GM12878 (cell line): ENCODE measurements around the gene METRN. TPM values are rescaled to one million over a fixed set of nuclear protein-coding genes. Genes with fewer than 3 reads are reported as not detected.

ENCODE experiments used
- ATAC-seq: fragments of 200-7000 bp; cut with Tn5 transposase; 3 replicates; pipeline ENCODE4 v1.9.1; 2020; ENCODE audit warnings: mild to moderate bottlenecking, moderate library complexity
- BruUV-seq: library from RNA; stranded (reverse); fragments of 400-500 nt; replicated peaks from 2 replicates; lab custom pipeline; 2021; lab: Mats Ljungman, UMichigan
- CTCF ChIA-PET: fragments of 300-600 bp; sonication (Branson Sonifier 250); formaldehyde crosslinking; extraction: SDS; loops from one replicate; lab custom pipeline; 2021; ENCODE audit warnings: inconsistent platforms; lab: Yijun Ruan, JAX
- POLR2A ChIA-PET: fragments of 350-600 bp; formaldehyde crosslinking; extraction: SDS; loops from one replicate; lab custom pipeline; 2021; ENCODE audit warnings: inconsistent platforms; lab: Charles Lee
- RAD21 ChIA-PET: fragments of 300-600 bp; sonication (Branson Sonifier 250); formaldehyde crosslinking; loops from one replicate; lab custom pipeline; 2023; ENCODE audit warnings: antibody characterized with exemption; ENCODE audit not compliant: unreplicated experiment; lab: Charles Lee
- SMC1A ChIA-PET: fragments of 300-600 bp; sonication (Branson Sonifier 250); formaldehyde crosslinking; loops from one replicate; lab custom pipeline; 2023; ENCODE audit not compliant: unreplicated experiment, uncharacterized antibody; lab: Charles Lee
- DNase-seq: peaks from one replicate; pipeline ENCODE4 v3.0.0-alpha.2; 2011; ENCODE audit warnings: low read depth, low spot score
- FAIRE-seq: peaks from 3 replicates; lab custom pipeline; 2011; peaks lifted over from hg19 to GRCh38; lab: Jason Lieb, UNC
- H2AFZ ChIP-seq: 2 replicates; pipeline ENCODE4 v1.6.0; 2011; ENCODE audit warnings: low read depth, low read length, control low read depth; ENCODE audit not compliant: control insufficient read depth
- H3K27ac ChIP-seq: 2 replicates; pipeline ENCODE4 v1.5.1; 2011; ENCODE audit warnings: control low read depth; ENCODE audit not compliant: control insufficient read depth, insufficient read depth
- H3K27me3 ChIP-seq, 2 experiments: replicated peaks in 1 of 2; 2 replicates each; pipeline versions ENCODE4 v1.6.0 to v1.6.1; 2011; ENCODE audit warnings: low read length in 1 of 2; ENCODE audit not compliant: control insufficient read depth in 2 of 2, insufficient read depth in 2 of 2
- H3K36me3 ChIP-seq, 2 experiments: 2 replicates each; pipeline ENCODE4 v1.5.1; 2011; ENCODE audit warnings: low read length in 1 of 2; ENCODE audit not compliant: control insufficient read depth in 2 of 2, insufficient read depth in 2 of 2
- H3K4me1 ChIP-seq: 2 replicates; pipeline ENCODE4 v1.6.1; 2011; ENCODE audit warnings: mild to moderate bottlenecking, low read length, moderate library complexity, mixed read lengths; ENCODE audit not compliant: control insufficient read depth, insufficient read depth
- H3K4me2 ChIP-seq: 2 replicates; pipeline ENCODE4 v1.6.0; 2011; ENCODE audit warnings: control low read depth; ENCODE audit not compliant: control insufficient read depth, insufficient read depth
- H3K4me3 ChIP-seq: fragments of 200-600 bp; sonication (generic); 2 replicates; pipeline ENCODE4 v1.5.1; 2016
- H3K79me2 ChIP-seq: 2 replicates; pipeline ENCODE4 v1.6.0; 2011; ENCODE audit warnings: low read length; ENCODE audit not compliant: control insufficient read depth, insufficient read depth
- H3K9ac ChIP-seq: 2 replicates; pipeline ENCODE4 v1.8.0; 2011; ENCODE audit warnings: low read length, control low read depth, mixed read lengths; ENCODE audit not compliant: control insufficient read depth, insufficient read depth
- H3K9me3 ChIP-seq: replicated peaks from 3 replicates; pipeline ENCODE4 v1.5.1; 2011; ENCODE audit warnings: mild to moderate bottlenecking, low read length; ENCODE audit not compliant: control insufficient read depth, insufficient read depth
- H4K20me1 ChIP-seq: 2 replicates; pipeline ENCODE4 v1.6.0; 2011; ENCODE audit not compliant: control insufficient read depth, insufficient read depth
- ATF7 ChIP-seq: fragments of 450-650 bp; IDR thresholded peaks from 2 replicates; pipeline ENCODE4 v1.6.1; 2016; ENCODE audit warnings: low read depth, mild to moderate bottlenecking
- DPF2 ChIP-seq: fragments of 450-650 bp; IDR thresholded peaks from 2 replicates; pipeline ENCODE4 v1.6.1; 2017; ENCODE audit warnings: mild to moderate bottlenecking
- ETV6 ChIP-seq, 2 experiments: fragments of 450-650 bp in 1 of 2; IDR thresholded peaks in 1 of 2; conservative IDR thresholded peaks in 1 of 2; 2 replicates each; pipeline ENCODE4 v1.6.1; 2014; ENCODE audit warnings: antibody characterized with exemption in 1 of 2, borderline replicate concordance in 1 of 2, low read depth in 1 of 2, mild to moderate bottlenecking in 1 of 2, moderate library complexity in 1 of 2
- LARP7 ChIP-seq: fragments of 450-650 bp; IDR thresholded peaks from 2 replicates; pipeline ENCODE4 v1.6.1; 2017; ENCODE audit warnings: mild to moderate bottlenecking
- PML ChIP-seq: IDR thresholded peaks from 2 replicates; pipeline ENCODE4 v1.6.1; 2012; ENCODE audit warnings: low read length, inconsistent platforms
- SPI1 ChIP-seq: IDR thresholded peaks from 2 replicates; pipeline ENCODE4 v1.6.1; 2011; ENCODE audit warnings: low read depth, mild to moderate bottlenecking, low read length, moderate library complexity, borderline replicate concordance; ENCODE audit not compliant: insufficient read depth
- TAF1 ChIP-seq: IDR thresholded peaks from 2 replicates; pipeline ENCODE4 v1.6.1; 2011; ENCODE audit warnings: mild to moderate bottlenecking, low read depth, low read length, borderline replicate concordance
- ZBTB33 ChIP-seq: fragments of 450-650 bp; IDR thresholded peaks from 2 replicates; pipeline ENCODE4 v1.6.1; 2017; ENCODE audit warnings: mild to moderate bottlenecking
- ZNF207 ChIP-seq: fragments of 450-650 bp; IDR thresholded peaks from 2 replicates; pipeline ENCODE4 v1.6.1; 2014; ENCODE audit warnings: antibody characterized with exemption, mild to moderate bottlenecking, borderline replicate concordance
- WGBS: methylation state at CpG from one replicate; pipeline ENCODE4 v1.1.6; 2016; ENCODE audit warnings: low lambda C conversion rate; ENCODE audit not compliant: insufficient replicate concordance, insufficient coverage; ENCODE audit errors: missing lambda C conversion rate; 5-methylcytosine and 5-hydroxymethylcytosine counted together
- in situ Hi-C: fragments of 300-500 bp; cut with MboI; formaldehyde crosslinking; loops from 9 replicates; pipeline ENCODE4 v1.14.3; 2018; ENCODE audit warnings: mixed read lengths
- intact Hi-C: fragments of 100-400 bp; cut with micrococcal nuclease; formaldehyde crosslinking; loops from one replicate; pipeline ENCODE4 v1.14.2; 2022; ENCODE audit not compliant: unreplicated experiment
- polyA plus RNA-seq, 11 experiments: library from polyadenylated mRNA; depleted of rRNA in 4 of 11; unstranded in 6 of 11; stranded (reverse) in 5 of 11; fragments of >200 nt; fragmentation: Nextera tagmentation in 4 of 11; fragmentation: Illumina TruSeq in 1 of 11; extraction: Ambion mirVana in 4 of 11; extraction: Trizol in 1 of 11; gene quantifications; 1 replicate in 1 of 11; 2 replicates in 10 of 11; pipeline versions ENCODE4 v1.2.1 to v1.2.3, GENCODE V29; 2011 to 2016; ENCODE audit warnings: inconsistent platforms in 2 of 11, missing spikeins in 2 of 11, low read depth in 1 of 11
- total RNA-seq, 4 experiments: library from RNA; depleted of rRNA in 3 of 4; stranded (reverse); fragments of >200 nt in 3 of 4; fragmentation: Illumina TruSeq in 1 of 4; extraction: Trizol in 1 of 4; gene quantifications; 2 replicates each; pipeline versions ENCODE4 v1.2.1 to v1.2.3, GENCODE V29; 2013 to 2021
- TF ChIP-seq, protein P1 (sequence below): fragments of 150-350 bp; IDR thresholded peaks from 2 replicates; pipeline ENCODE4 v1.6.1; 2014; ENCODE audit warnings: mild to moderate bottlenecking, low read depth, low read length

METRN gene
- total and polyA plus RNA-seq, 10 of the 15 experiments (the other 5 are each of a cell fraction or from before 2014, with no cell fraction given), result 0.11 to 12.8 (median 1.1) TPM; not detected in 1

GRCh38 chr16:728890-729744, 14.2 kb downstream of the METRN start:
- RAD21 ChIA-PET, result interaction anchor here (1.5 kb wide), 1 partner anchor 17 kb away, joined by 4 read pairs; no protein-coding TSS in a partner anchor
- CTCF ChIA-PET, result interaction anchor here (0.7 to 1.4 kb wide), 2 partner anchors 9 to 12 kb away, joined by 4 to 6 read pairs; partner anchors contain the start of gene CIAO3
- SMC1A ChIA-PET, result no interaction called here
- in situ Hi-C loops (no loop called here), intact Hi-C loops (no loop called here)
- no peak overlapping the region for H2AFZ ChIP-seq
- no peak overlapping the region for H3K4me3 ChIP-seq
- no peak for TF ChIP-seq ZNF207
- TF ChIP-seq DPF2, result no peak
- TF ChIP-seq PML, result no peak
- TF ChIP-seq LARP7, result no peak
- no peak for TF ChIP-seq ATF7
- no peak for TF ChIP-seq TAF1
- TF ChIP-seq SPI1, result no peak
- TF ChIP-seq, protein P1, sequence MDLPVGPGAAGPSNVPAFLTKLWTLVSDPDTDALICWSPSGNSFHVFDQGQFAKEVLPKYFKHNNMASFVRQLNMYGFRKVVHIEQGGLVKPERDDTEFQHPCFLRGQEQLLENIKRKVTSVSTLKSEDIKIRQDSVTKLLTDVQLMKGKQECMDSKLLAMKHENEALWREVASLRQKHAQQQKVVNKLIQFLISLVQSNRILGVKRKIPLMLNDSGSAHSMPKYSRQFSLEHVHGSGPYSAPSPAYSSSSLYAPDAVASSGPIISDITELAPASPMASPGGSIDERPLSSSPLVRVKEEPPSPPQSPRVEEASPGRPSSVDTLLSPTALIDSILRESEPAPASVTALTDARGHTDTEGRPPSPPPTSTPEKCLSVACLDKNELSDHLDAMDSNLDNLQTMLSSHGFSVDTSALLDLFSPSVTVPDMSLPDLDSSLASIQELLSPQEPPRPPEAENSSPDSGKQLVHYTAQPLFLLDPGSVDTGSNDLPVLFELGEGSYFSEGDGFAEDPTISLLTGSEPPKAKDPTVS, result no peak
- no peak for TF ChIP-seq ZBTB33
- no peak for TF ChIP-seq ETV6 (conservative IDR thresholded peaks at IDR 0.05 in 1 of 2, IDR thresholded peaks at IDR 0.05 in 1 of 2; ENCODE audit: borderline replicate concordance in 1 of 2, low read depth in 1 of 2)
- ATAC-seq (no peak), DNase-seq (no peak), FAIRE-seq (no peak)
- H3K9me3 ChIP-seq, result no peaks in the 10 kb centered on the region
- 69% methylated on average over 51 of the region's 55 CpGs for WGBS
- H3K4me2 ChIP-seq, result peak overlapping the region; percentile 90; the same call in 1 of the 2 replicates
- H3K9ac ChIP-seq, result no peak overlapping the region
- POLR2A ChIA-PET, result interaction anchor here (1.4 to 6.3 kb wide), 2 partner anchors 8 to 9 kb away, joined by 6 to 60 read pairs; partner anchors contain the start of genes ANTKMT and CIAO3
- H3K27me3 ChIP-seq, result no peaks in the 10 kb centered on the region
- H3K27ac ChIP-seq, result no peak overlapping the region
- H3K36me3 ChIP-seq, result peaks cover 2 to 3% of the 10 kb centered on the region in 2 experiments; a peak in 3 of 4 replicates
- H4K20me1 ChIP-seq, result no peaks in the 10 kb centered on the region
- peaks cover 11% of the 10 kb centered on the region for H3K4me1 ChIP-seq
- TSS peak; percentile 61 for BruUV-seq
- H3K79me2 ChIP-seq, result no peaks in the 10 kb centered on the region; the same call in 1 of the 2 replicates
